Activated T-cell treated with anti-CD3 and anti-CD28 coated beads, Interleukin-2, amount 50 U/mL, for 48 hours (primary cell): ENCODE results near the gene YPEL2.
"Not testable (repeated sequence)": the region's sequence is repeated elsewhere in the genome, so short reads cannot be mapped to it uniquely, and the experiment has no call there.

ENCODE experiments used
- DNase-seq, 2 experiments: peaks; one replicate each; pipeline ENCODE4 v3.0.0-alpha.2; 2020

Gene YPEL2, protein sequence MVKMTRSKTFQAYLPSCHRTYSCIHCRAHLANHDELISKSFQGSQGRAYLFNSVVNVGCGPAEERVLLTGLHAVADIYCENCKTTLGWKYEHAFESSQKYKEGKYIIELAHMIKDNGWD

DNA sequence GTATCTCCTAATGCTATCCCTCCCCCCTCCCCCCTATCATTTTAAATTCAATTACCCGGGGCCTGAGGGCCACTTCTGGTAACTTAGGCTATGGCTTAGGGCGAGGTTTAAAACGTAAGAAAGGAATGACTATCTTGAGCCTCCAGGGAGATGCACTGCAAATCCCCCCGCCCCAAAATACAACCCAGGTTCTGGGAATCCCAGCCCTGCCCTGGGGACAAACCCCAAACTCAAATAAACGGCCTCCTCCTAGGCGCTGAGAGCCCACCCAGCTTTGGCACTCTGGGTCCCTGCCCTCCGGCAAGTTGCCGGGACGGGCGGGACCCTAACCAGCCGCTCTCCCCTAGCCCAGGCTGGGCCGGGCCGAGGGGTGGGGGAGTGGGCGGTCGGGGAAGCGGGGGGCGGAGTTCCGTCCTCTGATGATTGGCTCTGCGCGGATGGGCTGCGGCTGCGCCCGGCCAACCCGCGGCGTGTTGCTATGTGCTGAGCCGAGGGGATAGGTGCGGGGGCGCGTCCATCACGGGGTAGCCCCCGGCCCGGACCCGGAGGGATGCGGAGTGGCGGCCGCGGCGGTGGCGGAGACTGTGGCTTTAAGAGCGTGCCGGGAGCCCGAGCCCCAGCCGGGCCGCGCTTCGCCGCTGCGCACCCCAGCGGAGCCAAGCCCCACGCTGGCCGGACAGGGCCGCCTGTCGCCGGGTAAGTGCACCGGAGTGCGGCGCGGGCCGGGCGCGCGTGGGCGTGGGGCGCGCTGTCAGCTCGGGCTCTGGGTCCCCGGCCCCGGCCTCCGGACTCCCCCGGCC lies at the start of gene YPEL2:
YPEL2 (plus strand) TSS at position 527 of the 800 bp plus-strand sequence. CDS start 21,755 bp downstream, outside the sequence.
- peak; percentile 88 to 93 for DNase-seq

DNA sequence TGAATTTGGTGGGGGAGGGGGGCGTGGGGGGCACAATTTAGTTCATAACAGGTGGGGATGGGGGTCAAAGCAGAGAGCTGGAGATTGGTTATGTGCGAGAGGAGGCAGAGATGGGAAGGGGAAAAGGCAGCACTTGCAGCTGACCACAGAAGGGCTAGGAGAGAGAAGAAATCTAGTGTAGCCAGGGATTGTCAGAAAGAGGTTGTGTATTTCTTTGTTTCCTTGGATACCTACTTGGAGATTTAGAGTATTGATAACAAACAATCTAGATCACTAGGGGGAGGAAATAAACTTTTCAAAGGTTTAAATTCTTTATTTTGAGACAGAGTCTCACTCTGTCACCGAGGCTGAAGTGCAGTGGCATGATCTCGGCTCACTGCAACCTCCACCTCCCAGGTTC lies 47.1 kb upstream of the YPEL2 start:
- DNase-seq, result no peak

DNA sequence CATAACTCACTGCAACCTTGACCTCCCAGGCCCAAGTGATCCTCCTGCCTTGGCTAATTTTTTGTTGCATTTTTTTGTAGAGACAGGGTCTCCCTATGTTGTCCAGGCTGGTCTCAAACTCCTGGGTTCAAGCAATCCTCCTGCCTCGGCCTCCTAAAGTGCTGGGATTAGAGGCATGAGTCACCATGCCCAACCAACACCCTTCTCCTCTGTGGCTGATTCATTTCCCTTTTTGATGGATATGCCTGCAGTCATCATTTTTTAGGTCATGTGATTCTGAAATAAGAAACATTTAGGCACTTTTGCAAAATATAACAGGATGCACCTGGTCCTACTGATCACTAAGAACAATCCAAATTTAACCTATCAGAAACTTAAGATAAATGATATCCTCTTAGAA lies 44.0 kb upstream of the YPEL2 start:
- no peak for DNase-seq

DNA sequence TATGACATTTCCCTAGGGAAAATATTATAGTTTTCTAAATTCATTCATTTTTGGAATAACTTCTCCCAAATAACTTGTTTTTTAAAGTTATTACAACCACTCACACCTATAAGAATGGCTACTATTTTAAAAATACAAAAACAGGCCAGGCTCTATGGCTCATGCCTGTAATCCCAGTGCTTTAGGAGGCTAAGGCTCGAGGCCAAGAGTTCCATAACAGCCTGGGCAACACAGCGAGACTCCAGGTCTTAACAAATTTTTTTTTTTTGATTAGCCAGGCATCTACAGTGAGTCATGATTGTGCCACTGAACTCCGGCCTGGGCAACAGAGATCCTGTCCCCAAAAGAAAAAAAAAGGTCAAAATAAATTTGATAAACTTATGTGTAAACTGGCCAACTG lies 43.6 kb upstream of the YPEL2 start:
- no peak for DNase-seq

DNA sequence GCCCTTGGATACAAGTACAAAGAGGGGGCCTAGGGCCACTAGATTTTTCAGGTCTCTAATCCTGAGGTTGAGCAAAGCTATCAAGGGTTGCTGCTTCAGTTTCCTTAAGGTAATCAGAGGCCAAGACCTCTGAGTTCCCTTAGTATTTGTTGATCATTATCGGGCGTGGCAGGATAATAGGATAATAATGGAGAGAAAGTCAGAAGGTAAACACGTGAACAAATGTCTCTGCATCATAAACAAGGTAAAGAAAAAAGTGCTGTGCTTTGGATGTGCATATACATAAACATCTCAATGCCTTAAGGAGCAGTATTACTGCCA lies 41.5 kb upstream of the YPEL2 start:
- DNase-seq, result no peak

DNA sequence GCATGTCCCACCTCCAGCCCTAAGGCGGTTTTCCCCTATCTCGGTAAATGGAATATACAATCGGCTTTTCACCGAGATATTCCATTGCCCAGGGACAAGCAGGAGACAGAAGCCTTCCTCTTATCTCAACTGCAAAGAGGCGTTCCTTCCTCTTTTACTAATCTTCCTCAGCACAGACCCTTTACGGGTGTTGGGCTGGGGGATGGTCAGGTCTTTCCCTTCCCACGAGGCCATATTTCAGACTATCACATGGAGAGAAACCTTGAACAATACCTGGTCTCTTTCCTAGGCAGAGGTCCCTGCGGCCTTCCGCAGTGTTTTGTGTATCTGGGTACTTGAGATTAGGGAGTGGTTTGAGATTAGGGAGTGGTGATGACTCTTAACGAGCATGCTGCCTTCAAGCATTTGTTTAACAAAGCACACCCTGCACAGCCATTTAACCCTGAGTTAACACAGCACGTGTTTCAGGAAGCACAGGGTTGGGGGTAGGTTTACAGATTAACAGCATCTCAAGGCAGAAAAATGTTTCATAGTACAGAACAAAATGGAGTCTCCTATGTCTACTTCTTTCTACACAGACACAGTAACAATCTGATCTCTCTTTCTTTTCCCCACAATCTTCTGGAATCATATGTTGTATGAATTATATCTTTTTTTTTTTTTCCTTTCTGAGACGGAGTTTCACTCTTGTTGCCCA lies 41.0 kb upstream of the YPEL2 start:
- not testable (repeated sequence) for DNase-seq

DNA sequence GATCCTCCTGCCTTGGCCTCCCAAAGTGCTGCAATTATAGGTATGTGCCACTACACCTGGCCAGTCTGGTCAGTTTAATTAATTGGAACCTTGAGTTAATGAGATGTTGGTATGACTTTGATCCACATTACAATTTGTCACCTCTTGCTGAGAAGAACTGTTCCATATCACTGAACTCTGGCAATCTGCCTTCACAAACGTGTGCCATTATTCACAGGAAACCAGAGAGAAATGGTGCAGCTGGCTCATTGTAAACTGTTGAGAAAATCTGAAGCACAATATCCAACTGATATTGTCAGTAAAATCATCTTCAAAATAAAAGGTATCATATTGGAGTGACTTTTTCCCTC lies 39.3 kb upstream of the YPEL2 start:
- no peak for DNase-seq

DNA sequence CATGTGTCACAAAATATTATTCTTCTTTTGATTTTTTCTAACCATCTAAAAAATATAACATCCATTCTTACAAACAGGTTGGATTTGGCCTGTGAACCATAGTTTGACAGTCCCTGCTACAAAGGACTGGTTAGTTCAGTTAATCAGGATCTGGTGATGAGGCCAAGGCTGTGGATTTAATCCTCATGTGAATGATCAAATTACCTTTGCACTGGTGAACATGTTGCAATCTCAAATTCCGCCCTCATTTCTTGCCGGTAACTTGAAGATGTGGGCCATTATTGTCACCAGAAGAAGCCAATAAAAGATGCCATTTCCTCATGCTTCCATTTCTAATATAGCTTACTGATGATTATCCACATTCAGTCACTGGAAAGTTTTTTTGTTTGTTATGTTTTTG lies 35.3 kb upstream of the YPEL2 start:
- no peak for DNase-seq

DNA sequence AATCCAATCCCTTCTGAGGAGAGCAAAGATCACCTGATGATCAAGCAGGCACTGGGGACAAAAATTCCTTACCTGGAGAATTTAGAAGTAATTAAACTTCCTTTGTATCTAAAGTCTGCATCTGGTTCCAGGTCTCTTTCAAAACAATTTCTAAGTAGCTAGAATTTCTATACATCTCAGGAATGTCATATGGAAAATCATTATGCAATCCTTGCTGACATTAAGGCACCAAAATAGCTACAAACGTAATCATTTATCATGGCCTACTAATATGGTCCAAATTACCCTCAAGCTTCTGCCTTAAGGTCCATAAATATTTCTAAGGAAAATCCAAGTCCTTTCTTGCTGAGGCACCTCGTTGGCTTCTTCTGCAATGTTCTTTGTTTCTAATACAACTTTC lies 32.9 kb upstream of the YPEL2 start:
- no peak for DNase-seq

DNA sequence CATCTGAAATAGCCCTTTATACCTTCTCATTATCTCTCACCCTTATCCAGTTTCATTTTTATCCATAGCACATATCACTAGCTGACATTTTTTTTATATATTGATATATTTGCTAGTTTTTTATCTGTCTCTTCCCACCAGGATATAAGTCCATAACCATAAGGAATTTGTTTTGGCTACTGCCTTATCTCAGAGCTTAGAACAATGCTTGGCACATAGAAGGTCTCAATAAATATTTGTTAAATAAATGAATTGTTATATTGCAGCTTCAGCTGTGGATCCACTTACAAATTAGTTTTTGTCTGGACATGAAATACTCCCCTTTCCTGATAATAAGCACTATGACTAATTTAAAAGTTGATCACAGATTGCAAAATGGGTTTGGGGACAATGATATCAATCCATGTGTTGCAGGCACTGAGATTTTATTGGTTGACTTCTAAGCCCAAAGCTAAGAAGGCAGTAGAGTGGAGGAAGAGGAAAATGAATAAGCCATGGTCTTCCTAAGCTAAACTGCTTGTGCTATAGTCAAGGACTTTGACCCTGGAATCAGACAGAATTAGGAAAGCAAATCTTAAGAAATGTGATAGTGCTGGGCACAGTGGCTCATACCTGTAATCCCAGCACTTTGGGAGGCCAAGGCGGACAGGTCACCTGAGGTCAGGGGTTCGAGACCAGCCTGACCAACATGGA lies 31.9 kb upstream of the YPEL2 start:
- DNase-seq, result no peak

DNA sequence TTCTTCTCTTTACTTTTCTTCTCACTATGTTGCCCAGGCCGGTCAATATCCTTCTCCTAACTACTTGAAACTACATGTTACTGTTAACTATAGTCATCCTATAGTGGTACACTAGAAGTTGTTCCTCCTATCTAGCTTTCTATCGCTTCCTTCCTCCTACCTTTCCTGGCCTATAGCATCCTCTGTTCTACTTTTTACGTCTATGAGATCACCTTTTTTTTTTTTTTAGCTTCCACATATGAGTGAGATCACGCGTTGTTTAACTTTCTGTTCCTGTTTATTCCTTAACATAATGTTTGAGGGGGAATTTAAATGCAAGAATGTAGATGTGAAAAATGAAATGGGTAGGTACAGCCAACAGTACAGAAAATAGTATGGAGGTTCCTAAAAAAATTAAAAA lies 30.5 kb upstream of the YPEL2 start:
- DNase-seq, result no peak

DNA sequence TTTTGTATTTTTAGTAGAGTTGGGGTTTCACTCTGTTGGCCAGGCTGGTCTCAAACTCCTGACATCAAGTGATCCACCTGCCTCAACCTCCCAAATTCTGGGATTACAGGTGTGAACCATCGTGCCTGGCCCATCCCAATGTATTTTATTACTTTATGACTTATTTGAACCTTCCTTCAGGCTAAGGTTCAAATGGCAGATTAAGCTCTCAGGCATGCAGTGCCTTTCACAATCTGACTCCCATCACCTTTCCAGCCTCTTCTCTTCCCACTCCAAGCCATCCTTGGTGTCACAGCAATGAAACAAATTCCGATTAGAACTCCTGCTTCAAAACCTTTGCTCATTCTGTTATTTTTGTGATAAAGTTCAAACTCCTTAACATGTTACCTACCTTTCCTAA lies 26.6 kb upstream of the YPEL2 start:
- no peak for DNase-seq

DNA sequence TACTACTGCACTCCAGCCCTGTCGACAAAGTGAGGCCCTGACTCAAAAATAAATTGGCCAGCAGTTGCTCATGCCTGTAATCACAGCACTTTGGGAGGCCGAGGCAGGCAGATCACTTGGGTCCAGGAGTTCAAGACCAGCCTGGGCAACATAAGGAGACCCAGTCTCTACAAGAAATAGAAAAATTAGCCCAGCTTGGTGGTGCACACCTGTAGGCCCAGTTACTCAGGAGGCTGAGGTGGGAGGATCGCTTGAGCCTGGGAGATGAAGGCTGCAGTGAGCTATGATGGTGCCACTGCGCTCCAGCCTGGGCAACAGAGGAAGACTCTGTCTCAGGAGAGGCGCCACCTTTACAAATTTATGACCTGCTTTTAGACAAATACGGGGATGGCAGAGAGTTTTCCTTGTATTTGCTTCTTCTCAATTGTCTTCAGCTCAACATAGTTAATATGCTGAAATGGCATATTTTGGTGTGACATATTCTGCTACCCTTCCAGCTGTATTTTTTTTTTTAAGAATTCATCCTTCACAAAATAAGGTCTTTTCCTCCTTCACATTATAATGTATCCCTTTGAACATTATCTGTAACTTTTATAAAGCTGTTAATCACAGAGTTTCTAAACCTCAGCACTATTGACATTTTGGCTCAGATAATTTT lies 21.1 kb upstream of the YPEL2 start:
- no peak for DNase-seq

DNA sequence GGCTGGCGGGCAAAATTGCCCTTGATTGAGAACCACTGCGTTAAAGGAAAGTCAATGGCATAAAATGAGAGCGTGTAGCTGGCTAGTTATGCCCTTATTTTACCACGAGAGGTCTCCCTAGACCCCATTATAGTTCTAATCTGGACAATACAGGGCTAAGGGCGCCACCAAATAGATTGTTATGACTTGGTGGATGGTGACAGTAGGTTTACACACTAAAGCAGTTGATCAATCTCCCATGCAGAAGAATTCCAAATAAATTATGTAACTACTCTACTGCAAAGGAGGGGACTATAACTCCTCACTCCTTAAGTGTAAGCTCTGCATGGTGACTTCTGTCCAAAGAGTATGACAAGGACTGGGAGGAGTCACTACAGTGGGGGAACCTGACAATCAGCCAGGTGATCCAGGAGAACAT lies 20.4 kb upstream of the YPEL2 start:
- DNase-seq, result peak; percentile 35 to 44

DNA sequence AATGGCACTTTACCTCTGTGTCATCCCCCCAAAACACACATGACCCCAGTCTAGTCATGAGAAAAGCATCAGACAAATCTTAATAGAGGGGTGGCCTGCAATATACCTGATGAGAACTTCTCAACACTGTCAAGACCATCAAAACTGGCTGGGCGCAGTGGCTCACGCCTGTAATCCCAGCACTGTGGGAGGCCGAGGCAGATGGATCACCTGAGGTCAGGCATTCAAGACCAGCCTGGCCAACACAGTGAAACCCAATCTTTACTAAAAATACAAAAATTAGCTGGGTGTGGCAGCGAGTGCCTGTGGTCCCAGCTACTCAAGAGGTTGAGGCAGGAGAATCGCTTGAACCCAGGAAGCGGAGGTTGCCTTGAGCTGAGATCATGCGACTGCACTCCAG lies 19.9 kb upstream of the YPEL2 start:
- DNase-seq, result not testable (repeated sequence)

DNA sequence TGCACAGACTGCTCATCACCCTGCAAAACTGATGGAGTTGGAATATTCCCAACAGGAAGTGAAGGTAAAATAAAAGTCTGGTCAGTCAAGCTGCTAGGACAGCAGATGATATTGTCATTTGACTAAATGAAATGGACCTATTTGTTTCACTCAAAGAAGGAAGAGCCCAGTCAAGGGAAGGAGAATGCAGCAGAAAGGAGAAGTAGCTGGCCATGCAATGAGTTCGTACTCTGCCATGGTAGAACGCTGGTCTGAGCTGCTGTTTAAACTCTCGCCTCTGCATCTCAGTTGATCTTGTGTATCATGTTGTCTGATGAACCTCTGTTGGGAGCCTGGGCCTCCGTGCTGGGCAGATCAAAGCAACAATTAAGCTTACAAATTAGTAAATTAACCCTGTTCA lies 15.6 kb upstream of the YPEL2 start:
- no peak for DNase-seq

DNA sequence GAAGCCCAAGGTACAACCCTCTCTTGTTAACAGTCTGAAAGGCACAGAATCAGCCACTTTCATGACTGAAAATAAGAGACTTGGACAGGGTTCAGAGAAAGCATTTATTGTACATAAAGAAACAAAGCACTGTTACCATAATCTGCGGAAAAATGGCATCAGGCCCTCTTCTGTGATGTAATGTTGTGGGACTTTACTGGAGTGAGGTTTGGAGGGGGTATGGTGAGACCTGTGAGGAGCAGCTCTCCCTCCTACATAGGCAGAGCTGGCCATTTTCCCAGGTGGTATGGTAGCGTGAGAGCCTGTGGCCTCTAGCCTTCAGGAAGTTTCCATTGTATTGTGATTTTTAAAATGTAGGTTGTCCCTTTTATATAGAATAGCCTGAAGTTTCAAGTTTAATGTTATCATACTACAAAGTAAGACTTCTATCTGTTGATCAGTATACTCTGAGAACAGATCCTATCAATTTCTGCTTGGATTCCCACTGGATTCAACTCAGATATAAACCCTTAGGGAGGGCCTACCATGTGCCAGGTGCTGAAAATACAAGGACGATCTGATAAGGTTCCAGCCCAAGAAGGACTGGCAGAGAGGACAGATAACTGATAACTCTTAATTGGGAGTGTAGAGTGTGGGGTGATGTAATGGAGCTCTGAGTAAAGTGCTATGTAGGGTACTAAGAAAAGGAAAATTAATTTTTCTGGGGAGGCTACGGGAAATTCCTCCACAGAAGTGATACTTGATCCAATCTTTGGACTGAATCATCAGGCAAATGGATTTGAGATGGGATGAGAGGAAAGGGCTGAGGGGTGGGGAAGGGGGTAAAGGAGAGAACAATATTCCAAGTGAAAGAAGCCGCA lies 4.1 kb upstream of the YPEL2 start:
- DNase-seq, result no peak

DNA sequence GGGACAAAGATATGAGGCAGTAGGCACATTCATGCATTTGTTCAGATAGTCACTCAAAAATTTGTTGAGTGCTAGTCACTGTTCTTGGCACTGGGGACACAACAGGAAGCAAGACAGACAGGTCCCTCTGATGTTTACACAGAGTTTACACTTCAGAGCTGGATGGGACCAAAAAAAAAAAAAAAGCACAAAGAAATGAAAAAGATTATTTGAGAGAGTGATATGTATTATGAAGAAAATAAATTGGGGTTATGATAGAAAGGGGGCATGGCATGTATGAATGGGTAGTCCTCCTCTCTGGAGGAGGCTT lies 3.5 kb upstream of the YPEL2 start:
- no peak for DNase-seq

DNA sequence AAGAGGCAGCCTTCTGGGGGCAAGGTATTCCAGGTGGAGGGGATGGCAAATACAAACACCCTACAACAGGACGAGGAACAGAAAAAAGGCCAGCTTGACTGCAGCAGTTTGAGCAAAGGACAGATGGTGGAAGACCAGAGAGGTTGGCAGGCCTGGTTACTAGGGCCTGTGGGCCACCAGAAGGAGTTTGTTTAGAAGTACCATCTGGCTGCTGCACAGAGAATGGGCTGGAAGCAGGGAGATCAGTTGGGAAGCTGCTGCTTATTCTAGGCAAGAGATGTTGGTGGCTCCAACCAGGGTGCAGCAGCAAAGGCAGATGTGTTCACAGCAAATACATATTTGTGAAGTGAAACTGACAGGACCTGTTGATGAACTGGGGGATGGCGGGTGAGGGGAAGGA lies 2.9 kb upstream of the YPEL2 start:
- DNase-seq, result no peak

DNA sequence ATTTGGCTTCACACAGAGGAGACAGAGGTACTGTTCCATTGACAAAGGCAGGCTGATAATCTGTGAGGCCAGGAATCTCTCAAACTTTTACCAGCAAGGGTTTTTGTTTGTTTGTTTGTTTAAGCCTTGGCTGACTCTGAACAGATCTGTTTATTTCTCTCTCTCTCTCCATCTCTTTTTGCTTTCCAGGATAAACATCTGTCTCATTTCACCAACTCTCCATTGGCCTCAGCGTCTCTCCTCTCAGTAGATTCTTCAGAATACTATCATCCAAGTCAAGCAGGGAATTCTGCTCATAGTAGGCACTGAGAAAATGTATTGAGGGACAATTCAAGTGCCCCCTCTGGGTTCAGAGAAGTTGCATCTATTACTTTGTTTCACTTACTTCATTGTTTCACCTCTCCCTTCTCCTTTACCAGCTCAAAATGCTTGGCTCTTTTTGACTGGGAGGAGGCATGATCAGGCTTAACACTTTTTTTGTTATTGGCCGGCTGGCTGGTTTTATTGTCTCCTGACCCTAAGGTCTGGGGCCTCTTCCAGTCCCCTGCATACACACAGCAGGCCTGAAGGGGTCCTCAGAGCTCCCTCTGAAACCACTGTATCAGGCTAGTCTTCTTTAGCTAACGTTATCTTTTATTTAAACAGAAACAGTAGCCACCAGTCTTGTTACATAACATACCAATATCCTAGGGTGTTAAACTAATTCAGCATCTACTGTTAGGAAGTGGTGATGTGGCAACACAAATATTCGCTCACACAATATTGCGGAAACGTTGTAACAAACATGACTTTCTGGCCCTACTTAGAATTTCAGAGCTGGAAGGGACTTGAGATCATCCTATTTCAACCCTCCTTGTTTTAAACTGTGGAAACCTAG lies 2.0 kb upstream of the YPEL2 start:
- DNase-seq, result peak; percentile 58 to 60
